GM19043 (cell line): ENCODE measurements around the gene ABCG5.

Experiments
- ATAC-seq: cut with Tn5 transposase; IDR thresholded peaks from one replicate; pipeline ENCODE4 v1.9.1; 2021; ENCODE audit warnings: low read depth; ENCODE audit not compliant: unreplicated experiment

ABCG5 gene

DNA sequence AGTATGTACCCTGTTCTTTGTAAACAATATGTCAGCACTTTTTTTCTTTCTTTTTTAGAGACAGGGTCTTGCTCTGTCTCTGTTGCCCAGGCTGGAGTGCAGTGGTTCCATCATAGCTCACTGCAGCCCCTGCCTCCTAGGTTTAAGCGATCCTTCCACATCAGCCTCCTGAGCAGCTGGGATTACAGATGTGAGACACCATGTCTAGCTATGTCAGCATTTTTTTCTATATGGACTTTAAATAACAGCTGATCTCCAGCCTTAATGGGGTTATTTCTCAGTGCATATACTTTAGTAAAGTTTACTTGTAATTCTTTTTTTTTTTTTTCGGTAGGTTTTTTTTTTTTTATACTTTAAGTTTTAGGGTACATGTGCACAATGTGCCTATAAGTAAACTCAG, 26.6 kb downstream of the ABCG5 start:
- no peak for ATAC-seq

GRCh38 chr2:43810888-43811287, 27.8 kb downstream of the ABCG5 start:
- no peak for ATAC-seq

GRCh38 chr2:43810452-43810851, 28.2 kb downstream of the ABCG5 start:
- no peak for ATAC-seq

DNA sequence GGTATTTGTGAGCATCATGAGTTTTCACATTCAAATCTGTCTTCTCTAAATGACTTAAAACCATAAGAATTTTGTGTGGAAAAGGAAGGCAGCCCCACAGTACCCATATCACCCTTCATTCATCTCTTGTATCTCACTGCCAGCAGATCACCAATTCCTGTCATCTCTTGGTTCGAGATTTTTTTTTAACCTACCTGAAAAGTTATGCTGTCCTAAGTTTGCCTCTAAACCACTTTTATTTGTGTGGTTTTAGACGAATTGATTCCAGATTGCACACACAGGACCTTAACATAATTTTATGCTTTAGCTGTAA, 32.0 kb downstream of the ABCG5 start:
- no peak for ATAC-seq

DNA sequence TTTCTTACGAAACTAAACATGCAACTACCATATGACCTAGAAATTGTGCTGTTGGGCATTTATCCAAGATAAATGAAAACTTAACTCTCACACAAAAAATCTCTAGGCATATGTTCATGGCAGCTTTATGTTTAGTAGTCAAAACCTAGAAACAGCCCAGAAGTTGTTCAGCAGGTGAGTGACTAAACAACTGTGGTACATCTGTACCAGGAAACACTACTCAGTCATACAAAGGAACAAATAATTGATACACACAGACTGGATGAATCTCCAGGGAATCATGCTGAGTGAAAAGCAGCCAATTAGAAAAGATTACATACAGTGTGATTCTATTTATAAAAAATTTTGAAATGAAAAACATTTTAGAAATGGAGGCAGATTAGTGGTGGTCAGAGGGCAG, 35.5 kb downstream of the ABCG5 start:
- ATAC-seq, result no peak

DNA sequence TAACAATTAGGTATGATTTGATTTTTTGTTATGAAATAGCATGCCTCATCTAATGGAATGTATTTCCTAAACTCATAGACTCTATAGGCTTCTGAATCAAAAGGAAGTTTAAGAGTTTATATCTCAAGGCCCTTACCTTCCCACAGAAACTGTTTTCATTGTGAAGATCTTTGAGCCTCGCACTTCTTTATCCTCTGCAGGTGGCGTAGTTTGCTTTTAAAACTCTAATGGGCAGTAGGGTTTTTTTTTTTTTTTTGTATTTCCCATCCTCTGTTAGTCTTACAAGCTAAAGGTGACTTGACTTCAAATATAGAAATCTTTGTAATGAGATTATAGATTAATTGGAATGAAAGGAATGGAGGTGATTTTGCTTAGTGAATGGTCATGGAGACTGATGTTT, 36.5 kb downstream of the ABCG5 start:
- ATAC-seq, result no peak

DNA sequence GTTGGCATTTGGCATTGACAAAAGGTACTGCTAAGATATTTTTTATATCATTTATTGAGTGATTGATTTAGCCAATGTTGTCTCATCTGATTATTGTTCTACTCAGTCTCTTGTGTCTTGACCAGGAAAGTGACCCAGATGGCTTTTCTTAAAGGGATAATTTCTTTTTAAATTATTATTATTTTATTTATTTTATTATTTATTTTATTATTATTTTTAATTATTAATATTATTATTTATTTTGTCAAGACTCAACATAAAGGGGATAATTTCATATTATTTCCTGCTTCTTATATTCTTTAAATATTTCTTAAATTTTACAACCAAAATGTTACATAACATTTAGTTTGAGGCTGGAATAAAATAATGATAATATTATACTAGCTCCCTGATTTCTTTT, 37.7 kb downstream of the ABCG5 start:
- no peak for ATAC-seq

DNA sequence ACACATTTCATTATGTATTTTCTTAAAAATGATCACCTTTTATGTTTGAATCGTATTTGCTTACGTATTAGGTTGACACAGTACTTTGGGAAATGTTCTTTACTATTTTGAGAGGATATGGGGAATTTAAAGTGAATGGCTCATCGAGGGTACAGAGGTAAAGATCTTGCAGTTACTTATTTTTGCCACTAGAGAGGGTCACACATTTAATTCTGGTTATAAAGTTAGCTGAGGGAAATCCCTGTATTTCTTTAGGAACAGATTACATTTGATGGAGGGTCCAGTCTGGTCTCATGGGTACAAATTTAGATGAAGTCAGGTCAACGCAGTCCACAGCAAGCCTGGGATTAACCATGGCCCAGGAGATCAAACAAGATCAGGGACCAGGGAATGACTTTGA, 40.3 kb downstream of the ABCG5 start:
- no peak for ATAC-seq

GRCh38 chr2:43796206-43796605, 42.4 kb downstream of the ABCG5 start:
- ATAC-seq, result no peak

- no peak for ATAC-seq
These were observed 43.7 kb downstream of the ABCG5 start for GRCh38 chr2:43794956-43795355.

- peak; percentile 86 for ATAC-seq
These were observed 46.0 kb downstream of the ABCG5 start for GRCh38 chr2:43792653-43793052.

GRCh38 chr2:43791035-43791765, 47.4 kb downstream of the ABCG5 start:
- no peak for ATAC-seq

DNA sequence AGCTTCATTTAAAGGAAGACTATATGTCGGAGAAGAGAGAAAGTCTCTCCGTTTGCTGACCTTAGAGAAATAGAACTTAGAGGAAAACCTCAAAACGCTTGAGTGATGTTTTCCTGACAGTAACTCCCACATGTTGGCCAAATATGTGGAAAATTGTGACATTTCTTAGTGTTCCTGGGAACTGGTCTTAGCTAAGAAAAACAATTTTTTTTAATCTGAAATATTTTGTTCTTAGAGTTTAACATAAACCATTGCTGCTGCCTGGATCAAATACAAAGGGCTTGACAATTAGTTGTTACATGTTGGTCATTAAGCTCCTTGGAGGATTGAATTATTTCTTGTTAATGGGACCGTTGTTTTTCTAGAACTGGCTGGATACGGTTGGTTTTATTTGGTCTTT, 48.5 kb downstream of the ABCG5 start:
- no peak for ATAC-seq

GRCh38 chr2:43788646-43789045, 50.0 kb downstream of the ABCG5 start:
- ATAC-seq, result no peak

DNA sequence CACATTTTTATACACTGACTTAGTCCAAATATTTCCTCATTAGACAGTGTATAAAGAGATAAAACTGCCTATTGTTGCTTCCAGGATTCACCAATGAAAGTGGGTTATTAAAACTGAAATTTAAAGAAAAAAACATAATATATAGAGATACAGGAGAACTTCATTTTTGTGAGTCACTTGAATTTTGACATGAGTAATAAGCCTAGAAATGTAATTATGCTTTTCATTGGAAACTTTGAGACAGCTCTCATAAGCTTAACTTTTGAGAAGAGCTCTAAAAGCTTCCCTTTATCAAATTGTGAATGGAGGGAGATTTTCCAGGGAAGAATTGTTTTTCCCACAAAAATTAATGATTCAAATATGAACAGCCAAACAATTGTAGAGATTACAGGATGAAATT, 50.7 kb downstream of the ABCG5 start:
- no peak for ATAC-seq

DNA sequence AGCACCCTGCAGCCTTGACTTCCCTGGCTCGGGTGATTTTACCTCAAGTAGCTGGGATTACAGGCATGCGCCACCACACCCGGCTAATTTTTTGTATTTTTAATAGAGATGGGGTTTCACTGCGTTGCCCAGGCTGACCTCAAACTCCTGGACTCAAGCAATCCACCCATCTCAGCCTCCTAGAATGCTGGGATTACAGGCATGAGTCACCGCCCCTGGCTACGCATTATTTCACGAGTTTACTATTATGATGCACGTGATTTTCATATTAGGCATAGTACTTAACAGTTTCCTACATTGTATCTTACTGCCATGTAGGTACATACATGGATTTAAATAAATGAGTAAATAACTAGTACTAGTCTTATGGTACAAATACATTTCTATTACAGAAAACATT, 60.4 kb downstream of the ABCG5 start:
- no peak for ATAC-seq

DNA sequence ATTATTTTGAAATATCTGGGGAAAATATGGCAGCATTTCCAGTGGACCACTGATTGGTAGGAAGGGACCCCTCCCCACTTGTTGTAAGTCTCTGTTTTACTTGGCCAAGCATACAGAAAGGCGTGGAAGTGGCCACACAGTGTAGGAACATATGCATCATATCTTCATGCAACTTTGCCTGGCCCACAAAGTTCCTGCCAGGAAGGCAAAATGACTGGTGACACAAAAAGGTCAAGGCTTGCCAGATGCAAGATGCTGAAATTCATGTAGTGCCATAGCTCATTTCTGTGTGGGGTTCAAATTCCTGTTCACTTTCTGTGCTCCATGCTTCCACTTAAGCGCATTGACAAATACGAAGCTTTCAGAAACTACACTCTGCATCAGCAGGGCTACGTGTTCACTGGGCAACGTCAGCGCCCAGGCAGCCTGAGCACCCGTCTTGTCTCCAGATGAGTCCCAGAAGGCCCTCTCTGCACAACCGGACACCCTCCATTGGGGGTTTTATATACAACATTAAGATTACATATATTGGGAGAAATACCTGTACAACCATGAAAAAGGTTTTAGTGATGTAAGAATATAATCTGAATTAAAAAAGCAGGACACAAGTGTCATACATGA, 61.2 kb downstream of the ABCG5 start:
- ATAC-seq, result no peak

GRCh38 chr2:43776324-43776723, 62.3 kb downstream of the ABCG5 start:
- no peak for ATAC-seq

GRCh38 chr2:43774617-43775016, 64.0 kb downstream of the ABCG5 start:
- ATAC-seq, result no peak

DNA sequence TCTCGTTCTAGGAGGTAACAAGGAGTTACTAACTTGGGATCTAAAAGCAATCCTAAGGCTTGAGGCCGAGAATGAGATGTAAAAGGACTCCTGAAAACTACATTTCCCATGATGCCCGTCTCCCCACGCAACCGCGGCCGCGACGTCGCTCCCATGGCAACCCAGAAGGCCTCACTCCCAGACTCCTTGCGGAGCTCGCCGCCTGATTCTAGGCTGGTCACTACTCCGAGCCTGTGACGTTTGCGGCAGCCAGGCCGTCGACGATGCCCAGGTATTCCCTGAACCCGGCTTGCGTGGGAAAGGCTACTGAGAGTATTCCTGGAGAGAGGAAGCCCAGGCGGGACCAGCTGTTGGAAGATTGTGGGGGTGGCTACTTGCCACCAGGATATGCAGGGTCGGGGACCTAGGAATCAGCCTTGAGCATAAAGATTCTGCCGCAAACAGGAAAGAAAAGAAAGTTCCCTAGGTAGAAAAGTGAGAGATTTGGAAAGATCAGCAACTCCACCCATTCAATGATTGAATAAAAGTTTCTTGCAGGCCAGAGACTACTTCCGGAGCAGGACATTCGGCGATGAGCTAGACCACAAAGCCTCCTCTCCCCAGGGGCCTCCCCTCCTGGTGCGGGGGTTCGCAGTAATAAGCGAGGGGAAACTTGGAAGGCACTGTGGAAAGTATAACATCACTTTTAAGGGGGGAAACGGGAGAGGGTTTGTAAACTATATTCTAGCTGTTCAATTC, 64.6 kb downstream of the ABCG5 start, which contains the start of gene DYNC2LI1:
Gene DYNC2LI1 (plus strand): TSS at position 164 of the 738 bp plus-strand sequence. CDS start 100 bp downstream, at position 264.
- ATAC-seq, result peak; percentile 100

GRCh38 chr2:43766006-43766405, 72.6 kb downstream of the ABCG5 start:
- no peak for ATAC-seq
